Measurements from ENCODE around the gene LRRC2. TPM values are rescaled to one million over a fixed set of nuclear protein-coding genes. Genes with fewer than 3 reads are reported as not detected.
"Not testable (repeated sequence)": the region's sequence is repeated elsewhere in the genome, so short reads cannot be mapped to it uniquely, and the experiment has no call there.

LRRC2 gene
- total RNA-seq, 1 experiment from 2014 or later, result not detected

GRCh38 chr3:46497556-46498265 is 68.4 kb downstream of the LRRC2 start, which contains the start of gene RTP3:
TSS of gene RTP3 (plus strand) at chr3:46497976. CDS start at chr3:46498063, 87 bp downstream.
- no peak for DNase-seq (ENCODE audit: low spot score)

- no peak for DNase-seq (ENCODE audit: low spot score)
Observed at GRCh38 chr3:46496746-46497555, 69.2 kb downstream of the LRRC2 start.

- peak; percentile 42 for DNase-seq (ENCODE audit: low spot score)
Observed at GRCh38 chr3:46495901-46496456, 70.1 kb downstream of the LRRC2 start.

GRCh38 chr3:46494491-46494890 is 71.6 kb downstream of the LRRC2 start:
- not testable (repeated sequence) for DNase-seq (ENCODE audit: low spot score)

GRCh38 chr3:46492890-46493547 is 73.1 kb downstream of the LRRC2 start:
- DNase-seq (ENCODE audit: low spot score), result no peak

GRCh38 chr3:46491089-46492070 is 74.7 kb downstream of the LRRC2 start:
- no peak for DNase-seq (ENCODE audit: low spot score)

GRCh38 chr3:46490338-46491084 is 75.6 kb downstream of the LRRC2 start:
- DNase-seq (ENCODE audit: low spot score), result peak; percentile 65

GRCh38 chr3:46489875-46490274 is 76.2 kb downstream of the LRRC2 start:
- peak; percentile 50 for DNase-seq (ENCODE audit: low spot score)

GRCh38 chr3:46489381-46489780 is 76.7 kb downstream of the LRRC2 start:
- DNase-seq (ENCODE audit: low spot score), result no peak

GRCh38 chr3:46488735-46489361 is 77.3 kb downstream of the LRRC2 start:
- DNase-seq (ENCODE audit: low spot score), result peak; percentile 89

- no peak for DNase-seq (ENCODE audit: low spot score)
Observed at GRCh38 chr3:46485779-46486175, 80.3 kb downstream of the LRRC2 start.

- no peak for DNase-seq (ENCODE audit: low spot score)
Observed at GRCh38 chr3:46484911-46485778, 81.0 kb downstream of the LRRC2 start.

- DNase-seq (ENCODE audit: low spot score), result no peak
Observed at GRCh38 chr3:46484388-46484787, 81.7 kb downstream of the LRRC2 start.

- DNase-seq (ENCODE audit: low spot score), result no peak
Observed at GRCh38 chr3:46483825-46484224, 82.3 kb downstream of the LRRC2 start.

- DNase-seq (ENCODE audit: low spot score), result peak; percentile 85
Observed at GRCh38 chr3:46482632-46483350, 83.3 kb downstream of the LRRC2 start.

GRCh38 chr3:46481636-46482035 is 84.5 kb downstream of the LRRC2 start:
- DNase-seq (ENCODE audit: low spot score), result no peak

- DNase-seq (ENCODE audit: low spot score), result no peak
Observed at GRCh38 chr3:46480491-46481195, 85.5 kb downstream of the LRRC2 start.

Data from A172 (cell line).